Stimulated activated CD4-positive, alpha-beta T cell treated with anti-CD3 and anti-CD28 coated beads, TNF-alpha, amount 100 ng/mL, for 1 hour (primary cell): Measurements from ENCODE around the gene SULT4A1.
A peak's percentile ranks its signal among the peaks of the same experiment; 100 is the strongest.

Experiments used
- DNase-seq, 3 donors: peaks; one replicate each; pipeline ENCODE4 v3.0.0-alpha.2; 2020; ENCODE audit warnings: low read depth in 3 of 3, low spot score in 1 of 3

SULT4A1 gene

GRCh38 chr22:43812149-43812842, 50.0 kb downstream of the SULT4A1 start, which contains the start of gene EFCAB6:
Gene EFCAB6, minus strand, starts transcription at chr22:43812305. Its CDS starts 29,987 bp downstream, at chr22:43782318.
- DNase-seq, result peak; percentile 72 to 82 (median 78)

- DNase-seq, result no peak
Measured at GRCh38 chr22:43811777-43812148, 50.5 kb downstream of the SULT4A1 start.

- no peak for DNase-seq
Measured at GRCh38 chr22:43802897-43803495, 59.3 kb downstream of the SULT4A1 start.

GRCh38 chr22:43800970-43801369, 61.3 kb downstream of the SULT4A1 start:
- no peak for DNase-seq

GRCh38 chr22:43798492-43798891, 63.8 kb downstream of the SULT4A1 start:
- no peak for DNase-seq

GRCh38 chr22:43796567-43796966, 65.7 kb downstream of the SULT4A1 start:
- no peak for DNase-seq

- DNase-seq, result no peak
Measured at GRCh38 chr22:43795320-43795719, 67.0 kb downstream of the SULT4A1 start.

GRCh38 chr22:43792905-43793304, 69.4 kb downstream of the SULT4A1 start:
- no peak for DNase-seq

- no peak for DNase-seq
Measured at GRCh38 chr22:43789452-43789851, 72.9 kb downstream of the SULT4A1 start.

GRCh38 chr22:43783777-43784176, 78.5 kb downstream of the SULT4A1 start:
- DNase-seq, result no peak

GRCh38 chr22:43782448-43782847, 79.9 kb downstream of the SULT4A1 start:
- no peak for DNase-seq

- no peak for DNase-seq
Measured at GRCh38 chr22:43777286-43777685, 85.0 kb downstream of the SULT4A1 start.

- no peak for DNase-seq
Measured at GRCh38 chr22:43776081-43776670, 86.1 kb downstream of the SULT4A1 start.
